ENCODE results near the gene IMMP1L.

Gene IMMP1L

DNA sequence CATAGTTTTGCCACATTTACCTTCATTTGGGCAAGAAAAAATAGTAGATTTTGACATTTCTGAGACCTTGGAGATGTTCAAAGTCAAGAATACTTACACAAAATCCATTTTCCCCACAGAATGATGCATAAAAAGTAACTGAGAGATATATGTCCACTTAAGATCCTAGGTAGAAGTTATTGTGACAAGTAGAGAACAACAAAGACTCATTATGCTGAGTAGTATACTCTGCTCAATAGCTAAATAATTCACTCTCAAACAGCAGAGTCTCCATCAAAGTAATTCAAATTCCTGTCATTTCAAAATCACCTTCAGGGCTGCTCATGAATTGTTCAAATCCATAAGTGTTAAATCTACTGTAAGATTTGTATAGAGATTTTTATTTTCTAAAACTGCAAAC is 35.3 kb downstream of the IMMP1L start:
- no peak for DNase-seq (ENCODE audit: low read depth in 2 of 2)

DNA sequence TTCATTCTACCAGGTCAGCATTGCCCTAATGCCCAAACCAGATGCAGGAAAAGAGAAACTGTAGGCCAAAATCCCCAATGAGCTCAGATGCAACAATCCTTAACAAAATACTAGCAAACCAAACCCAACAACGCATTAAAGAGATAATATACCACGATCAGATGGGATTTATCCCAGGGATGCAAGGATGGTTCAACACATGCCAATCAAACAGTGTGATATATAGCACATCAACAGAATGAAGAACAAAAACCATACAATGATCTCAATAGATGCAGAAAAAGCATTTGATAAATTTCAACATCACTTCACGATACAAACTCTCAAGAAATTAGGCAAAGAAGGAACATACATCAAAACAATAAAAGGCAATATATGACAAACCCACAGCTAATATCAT is 45.0 kb downstream of the IMMP1L start:
- no peak for DNase-seq (ENCODE audit: low read depth in 2 of 2)

DNA sequence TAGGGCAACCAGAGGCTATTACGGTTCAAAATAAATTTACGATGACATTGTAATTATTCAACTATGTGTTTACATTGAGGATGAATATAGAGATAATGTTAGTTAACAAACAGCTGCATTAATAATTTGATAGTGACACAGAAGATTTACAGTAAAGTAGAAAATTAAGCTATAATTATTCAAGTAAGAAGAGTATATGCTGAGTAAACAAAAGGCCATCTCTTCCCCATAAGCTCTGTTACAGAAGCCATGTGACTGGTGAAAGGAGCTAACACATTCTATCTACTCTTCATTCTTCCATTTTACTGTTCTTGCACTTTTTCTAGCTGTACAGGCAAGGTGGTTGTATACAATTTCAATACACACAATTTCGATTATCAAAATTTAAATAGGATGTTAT is 54.2 kb downstream of the IMMP1L start:
- DNase-seq (ENCODE audit: low read depth in 2 of 2) = no peak

DNA sequence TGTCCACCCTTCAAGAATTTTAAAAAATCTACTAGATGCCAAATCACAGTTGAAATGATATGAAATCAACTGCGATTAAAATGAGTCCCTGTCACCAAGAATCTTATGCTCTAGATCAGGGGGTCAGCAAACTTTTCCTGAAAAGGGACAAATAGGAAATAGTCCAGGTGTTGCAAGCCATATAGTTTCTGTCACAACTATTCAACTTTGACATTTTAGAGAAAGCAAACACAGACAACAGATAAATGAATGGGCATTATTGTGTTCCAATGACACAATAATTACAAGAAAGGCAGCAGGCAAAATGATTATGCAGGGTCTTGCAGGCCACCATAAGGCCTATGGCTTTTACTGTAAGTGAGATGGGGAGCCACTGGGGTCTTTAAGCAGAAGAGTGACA is 58.6 kb downstream of the IMMP1L start:
- DNase-seq (ENCODE audit: low read depth in 2 of 2) = no peak

DNA sequence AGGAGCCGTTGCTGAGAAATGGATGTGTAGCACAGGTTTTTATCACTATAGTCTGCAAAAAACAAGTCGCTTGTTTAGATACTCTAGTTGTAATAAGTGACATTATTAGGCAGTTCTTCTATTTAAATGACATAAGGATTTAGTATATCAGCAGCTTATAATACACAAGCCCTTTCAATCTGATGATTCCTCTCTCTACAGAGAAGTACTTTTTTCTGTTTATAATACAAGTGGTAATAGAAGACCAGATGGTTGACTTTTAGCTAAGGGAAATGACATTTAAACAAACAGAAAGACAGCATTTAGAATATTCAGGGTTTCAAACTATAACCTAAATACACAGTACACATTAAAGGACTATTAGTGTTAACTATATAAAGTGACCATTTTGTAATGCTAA is 60.4 kb downstream of the IMMP1L start:
- no peak for DNase-seq (ENCODE audit: low read depth in 2 of 2)

DNA sequence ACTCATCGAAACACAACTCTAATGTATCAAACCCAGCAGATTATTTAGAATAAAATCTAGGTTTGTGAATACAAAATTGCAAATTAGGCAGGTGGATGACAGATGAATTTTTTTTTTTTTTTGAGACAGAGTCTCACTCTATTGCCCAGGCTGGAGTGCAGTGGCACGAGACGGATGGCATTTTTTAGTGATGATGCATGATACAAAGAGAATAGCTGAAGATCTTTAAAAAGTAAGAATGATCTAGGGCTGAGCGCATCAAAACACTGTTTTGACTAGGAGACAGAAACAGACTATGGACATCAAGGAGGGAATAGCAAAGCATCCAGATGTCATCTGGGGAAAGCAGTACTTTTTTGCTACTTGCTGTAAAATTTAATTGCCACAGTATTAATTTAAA is 63.8 kb downstream of the IMMP1L start:
- no peak for DNase-seq (ENCODE audit: low read depth in 2 of 2)

DNA sequence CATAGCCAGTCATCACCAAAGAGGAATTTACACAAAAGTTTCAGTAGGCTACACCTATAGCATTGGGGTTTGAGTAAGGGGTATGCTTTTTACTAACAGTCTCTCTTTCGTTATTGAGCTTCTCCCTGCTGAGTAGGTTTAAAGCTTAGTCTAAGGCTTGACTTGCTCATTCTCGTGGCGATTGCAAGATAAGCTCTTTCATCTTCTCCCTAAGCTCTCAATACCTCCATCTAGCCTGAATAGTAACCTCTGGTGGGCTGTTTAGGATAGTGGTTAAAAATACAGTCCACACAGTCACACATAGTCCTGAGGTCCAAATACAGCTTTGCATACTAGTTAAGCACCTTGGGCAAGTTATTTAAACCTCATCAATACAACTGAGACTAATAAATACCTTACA is 65.6 kb downstream of the IMMP1L start:
- DNase-seq (ENCODE audit: low read depth in 2 of 2) = no peak

DNA sequence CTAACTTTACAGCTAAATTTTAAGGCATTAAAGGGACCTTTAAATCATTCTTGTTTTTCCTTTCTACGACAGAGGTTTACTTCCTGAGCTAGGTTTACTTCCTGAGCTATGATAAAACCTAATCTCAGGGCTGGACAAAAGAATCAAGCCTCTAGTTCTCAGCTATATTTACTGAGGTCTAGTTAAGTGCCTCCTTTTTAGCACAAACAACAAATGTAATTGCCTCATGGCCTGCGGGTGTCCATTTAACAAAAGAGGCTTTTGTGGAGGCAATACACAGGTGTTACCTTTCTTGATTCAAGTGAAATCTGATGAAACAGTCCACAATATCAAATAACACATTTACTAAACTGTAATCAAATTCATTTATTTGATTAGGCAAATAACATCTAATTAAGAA is 67.3 kb downstream of the IMMP1L start:
- no peak for DNase-seq (ENCODE audit: low read depth in 2 of 2)

DNA sequence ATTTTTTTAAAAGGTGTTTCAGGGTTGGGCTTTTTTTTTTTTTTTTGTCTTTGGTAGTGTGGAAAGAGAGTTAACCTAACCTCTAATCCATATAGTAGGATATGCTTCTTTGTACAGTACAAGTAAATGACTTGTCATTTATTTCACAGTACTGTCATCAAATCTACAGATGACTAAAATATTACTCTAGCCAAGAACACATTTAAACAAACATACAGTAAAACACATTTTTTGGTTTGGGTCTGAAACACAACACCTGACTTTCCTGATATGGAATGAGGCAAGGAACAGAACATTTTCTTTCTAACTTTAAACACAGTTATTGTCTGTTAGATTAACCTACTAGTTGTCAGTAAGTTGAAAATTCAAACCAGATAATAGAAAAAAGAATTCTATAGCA is 68.1 kb downstream of the IMMP1L start:
- DNase-seq (ENCODE audit: low read depth in 2 of 2) = no peak

DNA sequence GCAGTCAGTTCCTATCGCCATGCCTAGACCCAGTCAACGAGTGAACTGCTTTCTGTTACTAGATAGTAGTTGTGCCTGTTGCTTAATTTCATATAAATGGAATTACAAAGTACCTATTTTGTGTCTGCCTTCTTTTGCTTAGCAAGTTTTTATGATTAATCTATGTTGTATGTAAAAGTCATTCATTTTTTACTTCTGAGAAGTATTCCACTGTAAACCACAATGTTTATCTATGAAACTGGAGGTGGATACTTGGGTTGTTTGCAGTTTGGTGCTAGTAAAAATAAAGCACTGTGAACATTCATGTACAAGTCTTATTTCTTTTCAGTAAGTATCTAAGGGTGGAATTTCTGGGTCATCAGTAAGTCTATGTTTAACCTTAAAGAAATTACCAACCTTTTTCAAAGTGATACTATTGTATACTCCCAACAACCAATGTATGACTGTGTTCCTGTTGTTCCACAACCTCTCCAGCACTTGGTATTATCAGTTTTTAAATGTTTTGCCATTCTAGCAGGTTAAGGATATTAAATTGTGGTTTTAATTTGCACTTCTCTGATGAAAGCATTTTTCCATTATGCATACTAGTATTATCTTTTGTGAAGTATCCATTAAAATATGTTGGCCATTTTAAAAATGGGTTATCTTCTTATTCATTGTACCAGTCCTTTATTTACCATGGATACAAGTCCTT is 71.5 kb downstream of the IMMP1L start:
- no peak for DNase-seq (ENCODE audit: low read depth in 2 of 2)

DNA sequence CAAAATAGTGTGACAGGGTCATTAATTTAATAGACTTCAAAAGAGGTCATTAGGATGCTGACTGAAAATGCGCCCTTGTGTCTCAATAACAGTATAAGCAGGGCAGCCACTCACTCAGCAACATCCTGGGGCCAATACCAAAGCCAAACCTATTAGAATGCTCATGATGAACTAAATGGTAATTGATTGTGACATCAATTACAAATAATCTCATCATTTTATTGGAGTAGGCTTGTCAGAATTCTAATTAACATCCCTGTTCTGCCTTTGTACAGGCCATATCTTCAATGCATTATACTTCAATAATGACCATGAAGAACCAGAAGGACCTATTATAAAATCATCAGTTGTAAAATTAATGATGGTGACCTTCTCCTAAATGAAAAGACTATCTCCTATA is 75.6 kb downstream of the IMMP1L start:
- DNase-seq (ENCODE audit: low read depth in 2 of 2) = no peak

DNA sequence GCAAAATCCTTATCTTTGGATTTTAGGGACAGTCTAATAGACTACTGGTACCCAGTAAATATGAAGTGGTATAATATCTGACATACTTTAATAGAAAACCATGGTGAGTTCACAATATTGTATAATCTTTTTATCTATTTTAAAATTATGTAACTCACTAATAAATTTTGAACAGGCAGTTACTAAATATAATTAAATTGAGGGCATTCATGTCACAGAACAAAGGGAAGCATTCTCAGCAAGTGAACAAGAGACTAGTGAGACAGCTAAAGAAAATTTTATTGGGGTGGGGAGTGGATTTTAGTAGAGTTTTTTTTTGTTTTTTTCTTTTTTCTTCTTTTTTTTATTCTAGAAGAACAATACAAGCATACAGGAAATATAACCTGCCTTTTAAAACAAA is 84.8 kb downstream of the IMMP1L start:
- DNase-seq (ENCODE audit: low read depth in 2 of 2) = no peak

DNA sequence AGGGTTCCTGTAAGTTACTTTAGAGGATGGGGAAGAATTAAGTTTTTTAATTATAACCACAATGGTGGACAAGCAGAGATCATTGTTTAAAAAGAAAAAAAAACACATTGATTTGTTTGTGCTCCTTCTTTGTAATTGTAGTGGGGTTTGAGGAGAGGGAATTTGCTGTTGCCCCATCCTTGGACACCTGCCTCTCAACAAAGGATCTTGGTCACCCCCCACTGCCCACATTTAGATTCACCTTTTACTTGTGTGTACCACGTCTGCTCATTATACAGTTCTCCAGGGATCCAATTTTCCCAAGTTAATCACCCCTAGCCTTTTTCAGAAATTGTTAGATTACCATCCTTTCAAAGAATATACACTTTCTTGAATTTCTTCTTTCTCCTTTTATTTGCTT is 86.7 kb downstream of the IMMP1L start:
- no peak for DNase-seq (ENCODE audit: low read depth in 2 of 2)

DNA sequence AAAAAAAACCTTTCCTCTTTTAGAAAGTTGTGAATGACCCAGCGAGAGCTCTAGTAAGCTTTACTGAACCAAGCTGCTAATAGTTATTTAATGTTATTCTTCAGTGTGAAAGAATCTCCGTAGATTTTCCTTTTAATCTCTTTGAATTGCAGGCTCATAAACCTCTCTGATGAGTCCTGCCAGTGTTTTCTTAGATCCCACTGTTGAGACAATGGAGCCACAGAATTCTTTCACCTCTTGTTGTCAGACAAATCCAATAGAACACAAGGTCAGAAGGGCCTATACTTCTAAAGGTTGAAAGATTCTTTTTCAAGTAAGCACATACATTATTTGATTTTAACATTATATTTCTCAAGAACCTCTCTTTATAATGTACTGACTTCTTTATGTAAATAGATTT is 87.6 kb downstream of the IMMP1L start:
- DNase-seq (ENCODE audit: low read depth in 2 of 2) = no peak

DNA sequence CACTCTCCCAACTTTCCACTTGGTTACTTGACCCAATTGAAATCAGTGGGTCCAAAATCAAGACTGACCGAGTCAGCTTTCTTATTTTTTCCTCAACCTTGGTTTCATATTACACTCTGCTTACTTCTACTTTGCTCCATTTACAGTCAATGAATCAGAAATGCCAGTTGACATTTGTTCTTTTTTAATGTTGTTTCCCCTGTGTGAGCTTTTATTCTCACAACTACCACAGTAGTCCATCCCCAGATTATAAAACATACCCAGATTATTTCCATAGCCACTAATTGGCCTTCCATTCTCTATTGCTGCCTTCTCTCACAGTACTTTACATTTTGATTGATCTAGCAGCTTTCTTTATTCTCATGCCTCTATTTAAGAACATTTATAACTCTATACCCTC is 89.8 kb downstream of the IMMP1L start:
- DNase-seq (ENCODE audit: low read depth in 2 of 2) = no peak

DNA sequence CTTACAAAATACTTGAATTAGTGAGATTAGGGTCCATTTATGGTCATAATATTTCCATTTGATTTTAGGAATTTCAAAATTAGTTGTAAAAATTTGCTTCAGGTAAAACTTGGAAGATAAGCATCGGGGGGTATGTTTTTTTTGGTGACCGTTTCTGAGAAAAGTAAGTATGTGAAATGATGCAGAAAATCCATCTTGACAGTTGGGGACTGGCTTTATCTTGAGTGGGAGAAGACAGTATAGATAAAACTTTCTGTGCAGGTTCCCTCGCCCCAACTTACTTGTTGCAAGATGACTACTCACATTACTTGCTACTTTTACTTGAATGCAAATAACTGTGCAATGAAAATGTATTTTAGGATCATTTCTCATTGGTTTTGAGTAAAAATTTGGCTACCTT is 90.3 kb downstream of the IMMP1L start:
- no peak for DNase-seq (ENCODE audit: low read depth in 2 of 2)

DNA sequence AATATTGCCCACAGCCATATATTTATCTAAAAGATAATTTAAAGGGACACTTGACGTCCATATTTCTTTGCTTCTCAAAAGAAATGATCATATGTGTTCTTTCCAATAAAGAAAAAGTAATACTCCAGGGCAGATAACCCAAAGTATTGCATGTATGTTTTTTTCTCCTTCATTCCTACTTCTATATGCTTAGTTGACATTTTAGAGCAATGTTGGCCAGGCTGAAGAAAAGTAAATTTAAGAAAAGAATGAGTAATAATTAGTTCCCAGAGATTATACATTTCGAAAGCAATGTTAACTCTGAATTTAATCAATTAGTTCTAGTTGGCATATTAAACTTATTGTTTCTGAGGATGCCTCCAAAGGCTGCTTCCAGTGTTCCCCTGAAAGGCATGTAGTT is 91.6 kb downstream of the IMMP1L start:
- no peak for DNase-seq (ENCODE audit: low read depth in 2 of 2)

DNA sequence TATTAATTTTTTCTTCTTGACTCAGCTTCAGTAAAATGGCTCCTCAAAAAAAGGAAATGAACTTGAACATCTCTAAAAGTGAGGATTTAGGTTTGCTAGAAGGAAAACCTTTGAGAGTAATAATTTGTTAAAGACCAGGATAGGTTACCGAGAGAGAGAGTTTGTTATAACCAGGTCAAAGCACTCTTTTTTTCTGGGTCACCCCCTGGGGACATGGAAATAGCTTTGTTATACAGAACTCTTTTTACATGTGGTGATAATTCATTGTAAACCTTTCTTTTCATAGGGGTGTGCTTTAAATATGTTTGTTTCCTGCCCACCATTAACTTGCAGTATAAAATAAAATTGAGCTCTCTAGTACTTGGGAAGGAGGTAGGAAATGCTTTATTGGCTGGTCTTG is 92.1 kb downstream of the IMMP1L start:
- DNase-seq (ENCODE audit: low read depth in 2 of 2) = no peak

DNA sequence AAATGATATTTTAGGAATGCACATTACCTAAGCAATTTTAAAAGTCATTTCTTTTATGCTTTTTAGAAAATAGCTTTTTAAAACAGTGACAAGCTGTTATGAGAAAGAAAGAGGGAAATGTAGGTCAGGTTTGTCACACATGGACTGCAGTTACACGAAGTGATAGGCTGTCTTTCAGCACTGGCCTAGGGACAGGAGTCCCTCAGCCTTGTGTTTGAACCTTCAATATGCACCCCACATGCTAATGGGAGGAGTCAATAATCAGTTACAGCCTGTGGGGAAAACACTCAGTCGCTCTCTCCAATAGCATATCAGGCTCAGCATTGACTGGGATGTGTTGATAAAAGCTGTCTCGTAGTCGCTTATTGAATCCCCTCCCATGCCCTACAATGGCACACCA is 94.0 kb downstream of the IMMP1L start:
- DNase-seq (ENCODE audit: low read depth in 2 of 2) = no peak

DNA sequence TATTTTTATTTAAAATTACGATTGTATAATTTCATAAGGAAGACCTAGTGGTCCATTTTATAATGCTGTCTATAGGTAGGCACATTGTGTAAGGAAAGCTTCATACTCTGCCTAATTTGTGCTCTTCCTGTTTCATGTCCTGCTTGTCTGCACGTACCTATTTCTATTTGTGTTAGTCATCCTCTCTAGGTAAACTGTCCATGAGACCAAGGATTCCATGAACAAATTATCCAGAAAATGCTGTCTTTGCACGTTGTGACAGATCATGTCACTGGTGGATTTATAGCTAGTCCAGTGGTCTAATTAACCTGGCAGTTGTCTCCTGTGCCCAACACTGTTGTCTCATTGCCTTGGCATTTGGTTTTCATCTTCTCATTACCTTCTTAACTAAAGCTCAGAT is 95.1 kb downstream of the IMMP1L start:
- DNase-seq (ENCODE audit: low read depth in 2 of 2) = no peak

DNA sequence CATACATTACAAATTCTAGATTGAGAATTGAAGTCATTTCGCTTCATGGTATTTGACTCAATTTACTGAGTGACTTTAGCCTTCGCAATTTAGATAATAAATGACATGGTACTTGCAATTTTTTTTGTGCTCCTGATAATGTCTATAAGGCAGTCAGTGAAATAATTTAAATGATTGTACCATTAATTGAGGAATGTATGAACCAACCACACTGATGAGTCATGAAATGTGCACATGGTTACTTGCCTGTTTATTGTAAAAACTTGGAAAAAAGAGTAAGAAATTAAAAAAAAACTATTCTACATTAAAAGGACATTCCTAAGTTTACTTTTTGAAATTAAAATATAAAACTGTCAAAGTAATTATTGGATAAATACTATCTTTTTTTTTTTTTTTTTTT is 96.5 kb downstream of the IMMP1L start:
- DNase-seq (ENCODE audit: low read depth in 2 of 2) = no peak

DNA sequence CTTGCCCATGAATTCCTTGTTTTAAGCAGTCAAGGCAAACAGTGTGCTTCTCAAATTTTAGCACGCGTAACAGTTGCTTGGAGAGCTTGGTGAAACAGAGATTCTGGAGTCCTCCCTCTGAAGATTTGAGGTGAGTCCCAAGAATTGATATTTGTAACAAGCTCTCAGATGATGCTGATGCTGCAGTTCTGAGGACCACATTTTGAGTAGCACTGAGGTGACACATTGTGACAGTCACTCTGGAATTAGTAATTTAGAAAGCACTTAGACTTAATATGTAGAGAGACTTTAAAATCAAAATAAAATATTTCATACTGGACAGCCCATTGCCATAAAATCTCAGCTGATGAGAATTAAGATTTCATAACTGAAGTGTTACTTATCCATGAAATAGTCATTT is 101.2 kb downstream of the IMMP1L start:
- DNase-seq (ENCODE audit: low read depth in 2 of 2) = no peak

DNA sequence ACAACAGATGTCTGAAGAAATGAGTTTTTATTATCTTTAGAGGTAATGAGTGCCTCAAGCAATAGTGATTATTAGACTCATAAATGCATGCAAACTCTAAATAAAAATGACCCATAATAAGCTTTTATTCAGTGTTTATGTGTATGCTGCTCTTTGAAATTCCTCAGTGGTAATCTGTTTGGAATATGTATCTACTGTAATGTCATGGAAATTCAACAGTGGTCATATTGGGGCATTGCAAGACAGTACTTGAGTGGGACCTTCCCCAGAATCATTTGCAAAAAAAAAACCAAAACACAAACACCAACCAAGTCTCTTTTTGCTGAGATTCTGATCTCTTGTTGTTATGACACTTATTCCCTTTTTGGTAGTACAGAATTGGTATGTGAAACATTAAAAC is 104.8 kb downstream of the IMMP1L start:
- no peak for DNase-seq (ENCODE audit: low read depth in 2 of 2)

DNA sequence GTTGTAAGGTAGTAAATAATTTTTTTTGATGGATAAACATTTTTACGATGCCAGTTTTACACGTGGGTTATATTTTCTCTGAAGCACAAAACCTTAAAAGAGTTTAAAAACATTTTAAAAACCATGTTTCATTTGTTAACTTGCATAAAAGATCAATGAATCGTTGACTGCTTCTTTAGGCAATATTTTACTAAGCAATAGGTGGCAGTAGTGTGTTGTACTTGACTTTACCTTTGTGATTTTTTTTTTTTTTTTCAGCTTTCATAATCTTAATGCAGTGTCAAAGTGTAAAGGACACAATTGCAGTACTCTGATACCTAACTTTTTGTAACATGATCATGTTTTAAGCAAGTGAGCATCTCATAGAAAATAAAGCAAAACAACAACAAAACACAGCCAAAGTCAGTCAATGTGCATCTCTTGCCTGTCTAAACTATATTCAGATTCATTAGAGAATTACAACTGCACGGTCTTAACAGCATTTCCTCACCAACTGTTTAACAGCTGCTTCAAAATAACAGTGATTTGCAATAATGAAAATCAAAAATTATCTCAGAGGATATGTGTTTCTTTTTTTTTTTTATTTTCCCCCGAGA is 112.1 kb downstream of the IMMP1L start:
- DNase-seq (ENCODE audit: low read depth in 2 of 2) = no peak

Data from stimulated activated CD4-positive, alpha-beta T cell treated with anti-CD3 and anti-CD28 coated beads, Interleukin-15, amount 100 ng/mL, for 48 hours (primary cell).